Keratinocyte (primary cell): ENCODE results near the gene UNK. TPM values are rescaled to one million over a fixed set of nuclear protein-coding genes. Genes with fewer than 3 reads are reported as not detected.

Experiments used
- DNase-seq: peaks from one replicate; pipeline ENCODE4 v3.0.0-alpha.2; 2011; ENCODE audit warnings: low read depth, missing footprints, low spot score
- FAIRE-seq: peaks from 2 replicates; lab custom pipeline; 2011; peaks lifted over from hg19 to GRCh38; lab: Jason Lieb, UNC
- H2AFZ ChIP-seq: 2 replicates; pipeline ENCODE4 v1.6.0; 2012; ENCODE audit warnings: low read length, control low read depth, inconsistent platforms; ENCODE audit not compliant: control insufficient read depth
- H3K27ac ChIP-seq: 2 replicates; pipeline ENCODE4 v1.5.1; 2011; ENCODE audit warnings: low read length; ENCODE audit not compliant: control insufficient read depth, insufficient read depth
- H3K27me3 ChIP-seq: 3 replicates; pipeline ENCODE4 v1.6.0; 2011; ENCODE audit warnings: low read length; ENCODE audit not compliant: control insufficient read depth, insufficient read depth; ENCODE audit errors: extremely low read depth
- H3K36me3 ChIP-seq, 2 experiments: 2 replicates in 1 of 2; 3 replicates in 1 of 2; pipeline ENCODE4 v1.5.1; 2011; ENCODE audit warnings: low read length in 2 of 2, mild to moderate bottlenecking in 1 of 2; ENCODE audit not compliant: control insufficient read depth in 2 of 2, insufficient read depth in 2 of 2; ENCODE audit errors: extremely low read depth in 1 of 2
- H3K4me1 ChIP-seq: 3 replicates; pipeline ENCODE4 v1.5.1; 2011; ENCODE audit warnings: low read length; ENCODE audit not compliant: control insufficient read depth, insufficient read depth; ENCODE audit errors: extremely low read depth
- H3K4me2 ChIP-seq: 3 replicates; pipeline ENCODE4 v1.6.0; 2011; ENCODE audit warnings: low read depth, low read length; ENCODE audit not compliant: control insufficient read depth, insufficient read depth; ENCODE audit errors: extremely low read depth
- H3K4me3 ChIP-seq, 3 experiments: fragments of 200-600 bp in 1 of 3; sonication (generic) in 1 of 3; 2 replicates in 2 of 3; 3 replicates in 1 of 3; pipeline ENCODE4 v1.5.1; 2011 to 2016; ENCODE audit warnings: low read length in 3 of 3, mild to moderate bottlenecking in 3 of 3, control low read depth in 2 of 3, inconsistent platforms in 1 of 3, low read depth in 1 of 3, mixed read lengths in 1 of 3, mixed run types in 1 of 3, moderate library complexity in 1 of 3; ENCODE audit not compliant: control insufficient read depth in 2 of 3, insufficient read depth in 2 of 3; ENCODE audit errors: extremely low read depth in 1 of 3
- H3K79me2 ChIP-seq: 2 replicates; pipeline ENCODE4 v1.6.0; 2012; ENCODE audit warnings: low read length; ENCODE audit not compliant: control insufficient read depth, insufficient read depth
- H3K9ac ChIP-seq: 3 replicates; pipeline ENCODE4 v1.6.0; 2011; ENCODE audit warnings: low read length; ENCODE audit not compliant: control insufficient read depth, insufficient read depth; ENCODE audit errors: extremely low read depth
- H3K9me1 ChIP-seq: 3 replicates; pipeline ENCODE4 v1.6.0; 2011; ENCODE audit warnings: low read length; ENCODE audit not compliant: control insufficient read depth, insufficient read depth; ENCODE audit errors: extremely low read depth
- H3K9me3 ChIP-seq: 2 replicates; pipeline ENCODE4 v1.5.1; 2012; ENCODE audit warnings: low read depth, low read length; ENCODE audit not compliant: control insufficient read depth
- H4K20me1 ChIP-seq: 3 replicates; pipeline ENCODE4 v1.6.0; 2011; ENCODE audit warnings: low read length; ENCODE audit not compliant: control insufficient read depth, insufficient read depth; ENCODE audit errors: extremely low read depth
- EZH2 ChIP-seq: IDR thresholded peaks from one replicate; pipeline ENCODE4 v1.6.1; 2012; ENCODE audit warnings: inconsistent platforms, mild to moderate bottlenecking, low read length, moderate library complexity
- dilution Hi-C: fragments of 300-500 bp; cut with MboI; formaldehyde crosslinking; loops from one replicate; pipeline ENCODE4 v1.7.0; 2020; ENCODE audit warnings: low sequenced_read_pairs; ENCODE audit not compliant: extremely low pct_ligation_motif_present
- polyA plus RNA-seq, 5 experiments: library from polyadenylated mRNA; depleted of rRNA in 3 of 5; stranded (reverse) in 3 of 5; stranded (forward) in 1 of 5; unstranded in 1 of 5; fragments of >200 nt; gene quantifications; 1 replicate in 1 of 5; 2 replicates in 3 of 5; 3 replicates in 1 of 5; pipeline versions ENCODE4 v1.2.1 to v1.2.3, GENCODE V29; 2011 to 2012; ENCODE audit warnings: missing spikeins in 2 of 5, low read depth in 1 of 5, low replicate concordance in 1 of 5
- TF ChIP-seq, protein P1 (sequence below), 3 experiments: IDR thresholded peaks in 1 of 3; conservative IDR thresholded peaks in 1 of 3; optimal IDR thresholded peaks in 1 of 3; 2 replicates in 2 of 3; 3 replicates in 1 of 3; pipeline versions ENCODE3 to v1.5.1; 2011; ENCODE audit warnings: low read length in 3 of 3, mild to moderate bottlenecking in 3 of 3, moderate library complexity in 2 of 3, control low read depth in 1 of 3, inconsistent platforms in 1 of 3; ENCODE audit not compliant: insufficient read depth in 2 of 3; ENCODE audit errors: extremely low read depth in 1 of 3

UNK gene
- polyA plus RNA-seq, 1 donor (not counting 4 experiments of a cell fraction or from before 2014, with no cell fraction given), result 13.0 TPM

DNA sequence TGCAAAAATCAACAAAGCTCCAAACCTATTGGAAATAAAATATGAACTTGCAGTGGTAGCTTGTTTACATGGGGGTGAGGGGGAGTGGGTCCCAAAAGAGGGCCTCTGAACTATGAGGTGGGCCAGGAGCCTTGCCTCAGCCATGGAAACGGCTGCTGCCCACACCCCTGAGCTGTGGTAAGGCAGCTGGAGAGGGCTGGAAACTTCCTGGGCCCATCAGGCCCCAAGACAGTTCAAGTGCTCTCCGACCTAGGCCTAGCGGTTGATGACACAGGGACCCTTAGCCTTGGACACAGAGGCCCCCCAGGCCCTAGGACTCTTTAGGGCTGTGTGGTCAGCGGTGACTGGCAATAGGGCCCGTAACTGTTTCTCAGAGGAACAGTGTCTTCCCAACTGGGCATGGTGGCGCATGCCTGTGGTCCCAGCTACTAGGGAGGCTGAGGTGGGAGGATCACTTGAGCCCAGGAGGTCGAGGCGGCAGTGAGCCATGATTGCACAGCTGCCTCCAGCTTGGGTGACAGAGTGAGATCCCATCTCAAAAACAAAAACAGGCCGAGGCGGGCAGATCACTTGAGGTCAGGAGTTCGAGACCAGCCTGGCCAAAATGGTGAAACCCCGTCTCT is 41.3 kb downstream of the UNK start:
- FAIRE-seq, result no peak
- H3K36me3 ChIP-seq, result peaks cover 10 to 11% of the 10 kb centered on the region in 2 experiments
- TF ChIP-seq, protein P1, sequence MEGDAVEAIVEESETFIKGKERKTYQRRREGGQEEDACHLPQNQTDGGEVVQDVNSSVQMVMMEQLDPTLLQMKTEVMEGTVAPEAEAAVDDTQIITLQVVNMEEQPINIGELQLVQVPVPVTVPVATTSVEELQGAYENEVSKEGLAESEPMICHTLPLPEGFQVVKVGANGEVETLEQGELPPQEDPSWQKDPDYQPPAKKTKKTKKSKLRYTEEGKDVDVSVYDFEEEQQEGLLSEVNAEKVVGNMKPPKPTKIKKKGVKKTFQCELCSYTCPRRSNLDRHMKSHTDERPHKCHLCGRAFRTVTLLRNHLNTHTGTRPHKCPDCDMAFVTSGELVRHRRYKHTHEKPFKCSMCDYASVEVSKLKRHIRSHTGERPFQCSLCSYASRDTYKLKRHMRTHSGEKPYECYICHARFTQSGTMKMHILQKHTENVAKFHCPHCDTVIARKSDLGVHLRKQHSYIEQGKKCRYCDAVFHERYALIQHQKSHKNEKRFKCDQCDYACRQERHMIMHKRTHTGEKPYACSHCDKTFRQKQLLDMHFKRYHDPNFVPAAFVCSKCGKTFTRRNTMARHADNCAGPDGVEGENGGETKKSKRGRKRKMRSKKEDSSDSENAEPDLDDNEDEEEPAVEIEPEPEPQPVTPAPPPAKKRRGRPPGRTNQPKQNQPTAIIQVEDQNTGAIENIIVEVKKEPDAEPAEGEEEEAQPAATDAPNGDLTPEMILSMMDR (optimal IDR thresholded peaks at IDR 0.05 in 1 of 3, IDR thresholded peaks at IDR 0.05 in 1 of 3, conservative IDR thresholded peaks at IDR 0.05 in 1 of 3; ENCODE audit: extremely low read depth in 1 of 3, insufficient read depth in 2 of 3, low read length in 3 of 3), result no peak
- no peak for TF ChIP-seq EZH2

DNA sequence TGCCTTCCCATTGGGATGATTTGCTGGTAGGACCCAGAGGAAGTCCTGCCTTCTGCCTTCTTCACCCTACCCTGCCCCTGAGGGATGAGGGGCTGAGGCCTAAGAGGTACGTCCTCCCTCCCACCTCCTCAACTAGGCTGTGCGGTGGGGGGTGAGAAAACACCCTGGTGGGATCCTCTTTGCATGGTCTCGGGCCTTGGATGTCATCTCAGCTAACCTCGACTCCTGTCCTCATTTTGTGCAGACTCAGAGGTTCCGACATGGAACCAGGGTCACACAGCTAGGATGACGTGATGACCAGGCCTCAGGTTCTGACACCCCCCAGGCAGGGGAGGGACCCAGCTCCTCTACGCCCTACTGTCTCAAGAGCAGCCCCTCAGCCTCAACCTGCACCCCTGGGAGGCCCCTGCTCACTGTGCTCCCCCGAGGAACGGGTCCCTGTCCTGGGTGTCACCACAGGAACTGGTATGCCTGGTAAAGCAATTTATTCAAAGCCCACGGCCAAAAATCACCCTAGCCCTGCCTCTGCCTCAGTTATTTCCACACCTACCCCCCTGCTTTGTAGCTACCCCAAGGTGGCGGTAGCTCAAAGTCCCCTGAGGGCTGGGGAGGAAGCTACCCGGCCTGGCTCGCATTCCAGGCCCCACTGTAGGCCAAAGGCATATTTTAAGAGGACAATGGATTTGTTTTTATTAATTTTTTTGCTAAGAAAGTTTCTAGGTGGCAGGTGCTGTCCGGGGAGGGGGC is 42.1 kb downstream of the UNK start:
- H3K4me2 ChIP-seq, result no peak overlapping the region

More for the DNA sequence above, 41.3 kb downstream of the UNK start:
- no peak for DNase-seq
- Histone ChIP-seq H3K4me3 (no peak overlapping the region), H2AFZ (no peak overlapping the region), H3K27me3 (no peaks in the 10 kb centered on the region), H3K9ac (no peak overlapping the region), H3K4me1 (peaks cover 3% of the 10 kb centered on the region), H3K9me1 (no peaks in the 10 kb centered on the region), H3K79me2 (no peaks in the 10 kb centered on the region), H3K27ac (no peak overlapping the region), H3K4me2 (no peak overlapping the region), H3K9me3 (no peaks in the 10 kb centered on the region), H4K20me1 (no peaks in the 10 kb centered on the region)
- dilution Hi-C loops, result no loop called here

More for the DNA sequence above, 42.1 kb downstream of the UNK start:
- Histone ChIP-seq H3K27me3 (no peaks in the 10 kb centered on the region), H3K79me2 (no peaks in the 10 kb centered on the region), H3K36me3 (peaks cover 4 to 8% of the 10 kb centered on the region in 2 experiments), H3K4me1 (peaks cover 3% of the 10 kb centered on the region), H3K9me3 (no peaks in the 10 kb centered on the region), H3K9me1 (no peaks in the 10 kb centered on the region), H4K20me1 (no peaks in the 10 kb centered on the region), H2AFZ (no peak overlapping the region), H3K9ac (no peak overlapping the region), H3K4me3 (no peak overlapping the region), H3K27ac (no peak overlapping the region)
- no peak for TF ChIP-seq EZH2
- TF ChIP-seq, protein P1 (optimal IDR thresholded peaks at IDR 0.05 in 1 of 3, IDR thresholded peaks at IDR 0.05 in 1 of 3, conservative IDR thresholded peaks at IDR 0.05 in 1 of 3; ENCODE audit: extremely low read depth in 1 of 3, insufficient read depth in 2 of 3, low read length in 3 of 3), result no peak
- no peak for DNase-seq
- dilution Hi-C loops, result no loop called here
- no peak for FAIRE-seq
